ENCODE data around the gene CEP135.

- no peak for TF ChIP-seq POLR2AphosphoS5 (IDR thresholded peaks at IDR 0.05; ENCODE audit: borderline replicate concordance, low read depth, low read length)
- no peak for TF ChIP-seq EZH2 (IDR thresholded peaks at IDR 0.05)
Observed at GRCh38 chr4:56050625-56051024, 101.9 kb downstream of the CEP135 start.
